ENCODE results near the gene NR5A2.
A peak's percentile ranks its signal among the peaks of the same experiment; 100 is the strongest.

NR5A2 gene

DNA sequence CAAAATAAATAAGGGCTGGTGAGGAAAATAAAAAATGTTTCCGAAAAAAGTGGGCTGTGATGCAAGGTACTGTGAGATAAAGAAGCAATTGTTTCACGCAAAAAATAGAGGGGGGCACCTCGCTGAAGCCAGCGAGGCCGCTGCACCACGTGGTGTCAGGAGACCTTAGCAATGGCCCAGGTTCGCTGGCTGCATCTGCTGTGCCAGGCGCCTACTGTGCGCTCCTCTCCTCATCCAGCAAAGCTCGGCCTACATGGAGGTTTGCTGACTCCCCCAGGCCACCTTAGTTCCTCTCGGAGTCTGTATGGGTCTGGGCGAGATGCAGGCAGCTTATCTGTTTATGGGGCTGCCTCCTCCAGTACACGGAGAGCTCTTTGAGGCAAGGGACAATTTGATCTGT lies 119.6 kb downstream of the NR5A2 start:
- no peak overlapping the region for H3K4me3 ChIP-seq (ENCODE audit: low read depth, low read length)
- in situ Hi-C loops (cut with HindIII; ENCODE audit: low sequenced_read_pairs), result no loop called here
- TF ChIP-seq CTCF (IDR thresholded peaks at IDR 0.05; ENCODE audit: low read depth, low read length, missing control alignments), result no peak
- no peak for DNase-seq (ENCODE audit: low read depth)

- DNase-seq (ENCODE audit: low read depth), result no peak
- H3K4me3 ChIP-seq (ENCODE audit: low read depth, low read length), result no peak overlapping the region
- no peak for TF ChIP-seq CTCF (IDR thresholded peaks at IDR 0.05; ENCODE audit: low read depth, low read length, missing control alignments)
- in situ Hi-C loops (cut with HindIII; ENCODE audit: low sequenced_read_pairs), result no loop called here
Measured at GRCh38 chr1:200147742-200148141, 120.2 kb downstream of the NR5A2 start.

- in situ Hi-C loops (cut with HindIII; ENCODE audit: low sequenced_read_pairs), result no loop called here
- TF ChIP-seq CTCF (IDR thresholded peaks at IDR 0.05; ENCODE audit: low read depth, low read length, missing control alignments), result no peak
- no peak for DNase-seq (ENCODE audit: low read depth)
- no peak overlapping the region for H3K4me3 ChIP-seq (ENCODE audit: low read depth, low read length)
Measured at GRCh38 chr1:200150006-200150405, 122.5 kb downstream of the NR5A2 start.

GRCh38 chr1:200150721-200151120 lies 123.2 kb downstream of the NR5A2 start:
- in situ Hi-C loops (cut with HindIII; ENCODE audit: low sequenced_read_pairs), result no loop called here
- DNase-seq (ENCODE audit: low read depth), result peak; percentile 9
- no peak overlapping the region for H3K4me3 ChIP-seq (ENCODE audit: low read depth, low read length)
- no peak for TF ChIP-seq CTCF (IDR thresholded peaks at IDR 0.05; ENCODE audit: low read depth, low read length, missing control alignments)

- H3K4me3 ChIP-seq (ENCODE audit: low read depth, low read length), result no peak overlapping the region
- TF ChIP-seq CTCF (IDR thresholded peaks at IDR 0.05; ENCODE audit: low read depth, low read length, missing control alignments), result no peak
- in situ Hi-C loops (cut with HindIII; ENCODE audit: low sequenced_read_pairs), result no loop called here
- no peak for DNase-seq (ENCODE audit: low read depth)
Measured at GRCh38 chr1:200152336-200152735, 124.8 kb downstream of the NR5A2 start.

DNA sequence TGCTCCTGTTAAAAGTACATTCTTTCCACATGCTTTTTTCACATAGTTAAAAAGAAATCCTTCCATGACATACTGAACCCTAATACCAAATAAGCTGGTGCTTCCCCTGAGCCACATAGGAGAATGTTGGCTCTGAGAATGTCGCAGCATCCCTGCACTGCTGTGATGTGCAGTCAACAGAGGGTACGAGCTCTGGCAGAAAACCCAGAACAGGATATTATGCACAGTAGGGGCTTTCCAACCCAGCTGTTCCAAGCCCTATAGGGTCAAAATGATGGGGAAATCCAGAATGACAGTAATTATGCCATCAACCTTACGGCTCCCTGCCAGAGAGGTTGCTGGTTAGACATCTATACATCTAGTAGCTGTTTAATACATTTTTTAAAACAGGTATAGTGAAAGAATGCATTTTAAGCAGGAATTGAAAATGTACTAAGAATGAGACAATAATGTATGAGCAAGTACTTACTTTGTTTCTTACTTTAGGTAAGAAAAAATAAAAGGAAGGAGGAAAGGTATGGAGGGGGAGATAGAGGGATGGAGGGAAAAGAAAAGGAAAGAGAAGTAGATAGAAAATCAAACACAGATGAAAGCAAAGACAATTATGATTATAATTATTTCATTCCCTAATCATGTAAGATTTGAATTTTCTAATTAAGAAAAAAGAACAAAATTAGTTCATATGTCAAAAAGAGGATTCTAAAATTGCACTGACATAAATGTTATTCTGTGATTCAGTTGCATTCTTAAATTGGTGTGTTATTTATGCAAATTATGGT lies 126.0 kb downstream of the NR5A2 start:
- no peak for TF ChIP-seq CTCF (IDR thresholded peaks at IDR 0.05; ENCODE audit: low read depth, low read length, missing control alignments)
- no peak for DNase-seq (ENCODE audit: low read depth)
- H3K4me3 ChIP-seq (ENCODE audit: low read depth, low read length), result no peak overlapping the region
- in situ Hi-C loops (cut with HindIII; ENCODE audit: low sequenced_read_pairs), result no loop called here
